GM12892 (cell line): Measurements from ENCODE around the gene STAMBPL1.

Source experiments
- POLR2A ChIP-seq: IDR thresholded peaks from 2 replicates; pipeline ENCODE4 v1.6.1; 2011; ENCODE audit warnings: low read depth, low read length, control low read depth
- POLR2AphosphoS5 ChIP-seq: IDR thresholded peaks from 2 replicates; pipeline ENCODE4 v1.6.1; 2011; ENCODE audit warnings: low read depth, low read length, control low read depth
- TAF1 ChIP-seq: IDR thresholded peaks from 2 replicates; pipeline ENCODE4 v1.6.1; 2011; ENCODE audit warnings: low read depth, mild to moderate bottlenecking, control low read depth, low read length, borderline replicate concordance

DNA sequence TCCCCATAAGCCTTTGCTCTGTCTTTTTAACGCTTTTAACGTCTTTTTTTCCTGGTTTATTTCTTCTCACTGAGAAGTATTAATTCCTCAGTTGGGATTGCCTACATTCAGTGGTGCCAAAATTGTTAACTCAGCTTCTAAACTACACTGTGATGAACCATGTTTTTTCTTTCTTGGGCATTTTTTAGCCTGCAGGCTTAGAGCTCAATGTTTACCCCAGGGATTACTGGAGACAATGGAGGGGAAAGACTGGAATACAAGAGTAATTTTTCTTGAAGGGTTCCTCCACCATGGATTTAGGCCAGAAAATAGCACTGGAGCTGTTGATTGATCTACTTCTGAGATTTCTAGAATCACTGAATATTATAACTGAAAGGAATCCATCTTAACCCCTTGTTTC lies 19.8 kb downstream of the STAMBPL1 start:
- TF ChIP-seq POLR2AphosphoS5 (no peak), POLR2A (no peak), TAF1 (no peak)
